Aorta (tissue), 5 donors: ENCODE data around the gene PDE4D. TPM values are rescaled to one million over a fixed set of nuclear protein-coding genes. Genes with fewer than 3 reads are reported as not detected.
A peak's percentile ranks its signal among the peaks of the same experiment; 100 is the strongest.

Experiments used
- ATAC-seq: fragments of 200-7000 bp; cut with Tn5 transposase; one replicate; pipeline ENCODE4 v1.9.1; 2022; ENCODE audit warnings: moderate library complexity; ENCODE audit not compliant: low FRiP score
- DNase-seq, 2 donors: peaks; one replicate each; pipeline ENCODE4 v3.0.0-alpha.2; 2020
- H3K27ac ChIP-seq, 2 donors: one replicate each; pipeline ENCODE4 v1.5.1; 2013; ENCODE audit warnings: low read length in 2 of 2, mild to moderate bottlenecking in 2 of 2, moderate library complexity in 2 of 2, control low read depth in 1 of 2, inconsistent platforms in 1 of 2, low read depth in 1 of 2
- H3K27me3 ChIP-seq, 2 donors: one replicate each; pipeline ENCODE4 v1.6.1; 2013; ENCODE audit warnings: control low read depth in 1 of 2, low read length in 1 of 2, mild to moderate bottlenecking in 1 of 2, moderate library complexity in 1 of 2; ENCODE audit not compliant: insufficient read depth in 2 of 2, control insufficient read depth in 1 of 2
- H3K36me3 ChIP-seq, 2 donors: one replicate each; pipeline ENCODE4 v1.6.1; 2013; ENCODE audit warnings: control low read depth in 1 of 2, low read length in 1 of 2, mild to moderate bottlenecking in 1 of 2; ENCODE audit not compliant: insufficient read depth in 2 of 2, control insufficient read depth in 1 of 2
- H3K4me1 ChIP-seq, 2 donors: one replicate each; pipeline ENCODE4 v1.6.1; 2013; ENCODE audit warnings: low read length in 2 of 2, control low read depth in 1 of 2, mild to moderate bottlenecking in 1 of 2, moderate library complexity in 1 of 2; ENCODE audit not compliant: insufficient read depth in 2 of 2, control insufficient read depth in 1 of 2
- H3K4me3 ChIP-seq, 2 donors: one replicate each; pipeline ENCODE4 v1.5.1; 2013; ENCODE audit warnings: low read length in 2 of 2, control low read depth in 1 of 2, mild to moderate bottlenecking in 1 of 2
- H3K9me3 ChIP-seq: one replicate; pipeline ENCODE4 v1.6.1; 2013; ENCODE audit warnings: mild to moderate bottlenecking, low read length; ENCODE audit not compliant: control insufficient read depth
- WGBS, 2 donors: extraction: QIAGEN DNeasy Blood & Tissue Kit; methylation state at CpG; one replicate each; pipeline ENCODE4 v1.1.7; 2013; 5-methylcytosine and 5-hydroxymethylcytosine counted together
- intact Hi-C, 2 donors: fragments of 100-400 bp; cut with DNase I; formaldehyde crosslinking; loops; one replicate each; pipeline versions ENCODE4 v1.14.2 to v1.15.0; 2022
- long read RNA-seq, 2 donors: library from polyadenylated mRNA; unstranded; transcript quantifications; one replicate each; pipeline ENCODE4 v2.0.0, GENCODE V29; 2020 to 2021
- polyA plus RNA-seq, 2 donors: library from polyadenylated mRNA; stranded (reverse); fragments of 200-250 nt; gene quantifications; one replicate each; pipeline ENCODE4 v1.2.3, GENCODE V29; 2013
- total RNA-seq, 2 donors: library from RNA; stranded (reverse); fragmentation: NEBNext Ultra II Directional; extraction: Animal tissue kit (Norgen Biotek cat#: 25700); gene quantifications; one replicate each; pipeline ENCODE4 v1.2.1, GENCODE V29; 2021
- donor health status: healthy with polysubstance abuse.
- donor health status: Bipolar disorder and iron deficiency.
- donor health status: DM: no; HTN: no; CAD: no.
- donor health status: DM: no; HTN: no; CAD: no.
- donor health status: DM: yes; HTN: yes; CAD: no.

PDE4D gene
- 100 to 1,000 TPM in 1 of 2 donors, 10 to 100 TPM in 1; 60.0 to 112 TPM for total RNA-seq
- polyA plus RNA-seq, result 1 to 10 TPM; 2.4 to 6.6 TPM
- long read RNA-seq, donor 1, partial matches to known transcripts, result 3 of 204 reads
- long read RNA-seq, donor 1, other reads (novel, unspliced or antisense), result 199 of 204 reads
- long read RNA-seq, donor 2, partial matches to known transcripts, result 3 of 103 reads
- long read RNA-seq, donor 2, other reads (novel, unspliced or antisense), result 100 of 103 reads

DNA sequence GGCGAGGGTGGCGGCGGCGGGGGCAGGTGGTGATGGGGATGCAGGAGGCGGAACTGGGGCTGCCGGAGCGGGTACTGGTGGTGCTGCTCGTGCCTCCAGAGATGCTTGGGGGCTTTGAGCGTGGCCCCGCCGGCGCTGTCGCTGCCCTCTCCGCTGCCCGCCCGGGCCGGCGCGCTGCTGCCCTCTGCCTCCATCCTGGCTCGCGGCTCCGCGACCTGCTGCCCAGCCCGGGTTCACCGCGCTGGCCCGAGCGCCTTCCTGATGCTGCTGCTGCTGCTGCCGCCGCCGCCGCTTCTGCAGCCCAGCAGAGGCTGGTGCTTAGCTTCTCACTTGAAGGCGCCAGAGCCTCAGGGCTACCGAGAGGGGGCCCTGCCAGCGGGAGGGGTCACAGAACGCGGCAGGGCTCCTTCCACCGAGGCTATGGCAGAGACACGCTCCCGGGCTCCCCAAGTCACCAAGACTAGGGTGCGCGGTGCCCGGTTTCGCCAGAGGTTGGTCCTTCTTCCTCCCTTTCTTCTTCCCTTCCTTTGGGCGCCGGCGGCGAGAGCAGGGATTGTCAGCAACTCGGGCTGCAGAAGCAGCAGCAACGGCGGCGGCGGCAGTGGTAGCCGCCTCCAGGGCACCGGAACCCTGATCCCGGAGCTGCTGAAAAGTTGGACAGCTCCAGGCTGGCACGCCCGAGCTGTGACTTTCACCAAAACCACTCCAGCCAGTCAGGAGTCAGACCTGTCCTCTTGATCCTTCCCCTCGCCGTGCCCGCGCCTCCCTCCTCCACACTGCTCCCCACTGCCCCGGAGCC is at the start of gene PDE4D:
PDE4D (minus strand) TSS at position 298 of the 799 bp plus-strand sequence.
- no peaks in the 10 kb centered on the region for H3K36me3 ChIP-seq
- DNase-seq, result peak; percentile 73 to 93
- H3K27me3 ChIP-seq, result no peaks in the 10 kb centered on the region

DNA sequence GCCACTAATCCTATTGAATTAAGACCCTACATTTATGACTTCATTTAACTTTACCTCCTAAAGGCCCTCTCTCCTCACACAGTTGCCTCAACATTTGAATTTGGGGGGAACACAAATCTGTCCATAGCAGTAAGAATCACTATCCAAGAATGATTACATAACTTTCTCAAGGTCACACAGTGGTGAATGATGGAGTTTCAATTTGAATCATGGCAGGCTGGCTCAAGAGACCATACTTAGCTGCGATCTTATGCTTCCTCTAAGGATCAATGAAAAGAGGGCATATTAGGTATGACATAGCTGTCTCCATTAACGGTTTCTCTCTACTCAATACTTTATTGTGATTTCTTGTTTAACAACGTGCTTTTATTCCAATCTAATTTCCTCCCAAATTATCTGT is 44.1 kb upstream of the PDE4D start:
- Histone ChIP-seq H3K27ac (no peak overlapping the region), H3K9me3 (no peaks in the 10 kb centered on the region), H3K36me3 (no peaks in the 10 kb centered on the region), H3K27me3 (no peaks in the 10 kb centered on the region), H3K4me3 (no peak overlapping the region), H3K4me1 (peaks cover 0 to 2% of the 10 kb centered on the region in 2 donors)
- DNase-seq, result no peak
- intact Hi-C loops, result no loop called here
- WGBS, 2 donors, result 76 to 91% methylated on average over 3 of the region's 3 CpGs
- no peak for ATAC-seq

More for the DNA sequence above, at the start of gene PDE4D:
- 1% methylated on average over 43 to 63 of the region's 63 CpGs for WGBS, 2 donors
- peak; percentile 81 for ATAC-seq
- Histone ChIP-seq H3K9me3 (no peaks in the 10 kb centered on the region), H3K27ac (no peak within 1 kb of the TSS), H3K4me3 (peak within 1 kb of the TSS; percentile 0 to 28), H3K4me1 (no peaks in the 10 kb centered on the region)
- intact Hi-C loops, result no loop called here

DNA sequence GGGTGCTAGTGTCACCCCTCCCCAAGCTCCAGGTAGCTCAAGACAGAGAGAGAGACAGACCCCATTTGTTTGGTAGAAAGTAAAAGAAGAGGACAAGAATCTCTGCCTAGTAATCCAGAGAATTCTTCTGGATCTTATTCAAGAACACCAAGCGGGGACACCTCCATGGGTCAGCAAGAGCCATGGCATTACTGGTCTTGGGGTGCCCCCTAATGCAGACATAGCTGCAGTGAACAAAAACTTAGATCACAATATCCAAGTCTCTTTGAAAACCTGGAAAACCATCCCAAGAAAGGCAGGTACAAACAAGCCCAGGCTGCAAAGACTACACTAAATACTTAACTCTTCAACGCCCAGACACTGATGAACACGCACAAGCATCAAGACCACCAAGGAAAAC is 29.9 kb upstream of the PDE4D start:
- no peak overlapping the region for H3K27ac ChIP-seq
- DNase-seq (no peak), ATAC-seq (no peak)
- no peak overlapping the region for H3K4me3 ChIP-seq
- intact Hi-C loops, result no loop called here
- no peaks in the 10 kb centered on the region for H3K27me3 ChIP-seq
- H3K9me3 ChIP-seq, result no peaks in the 10 kb centered on the region
- WGBS, 2 donors, result 91 to 94% methylated on average over 3 of the region's 3 CpGs
- no peaks in the 10 kb centered on the region for H3K4me1 ChIP-seq
- no peaks in the 10 kb centered on the region for H3K36me3 ChIP-seq

DNA sequence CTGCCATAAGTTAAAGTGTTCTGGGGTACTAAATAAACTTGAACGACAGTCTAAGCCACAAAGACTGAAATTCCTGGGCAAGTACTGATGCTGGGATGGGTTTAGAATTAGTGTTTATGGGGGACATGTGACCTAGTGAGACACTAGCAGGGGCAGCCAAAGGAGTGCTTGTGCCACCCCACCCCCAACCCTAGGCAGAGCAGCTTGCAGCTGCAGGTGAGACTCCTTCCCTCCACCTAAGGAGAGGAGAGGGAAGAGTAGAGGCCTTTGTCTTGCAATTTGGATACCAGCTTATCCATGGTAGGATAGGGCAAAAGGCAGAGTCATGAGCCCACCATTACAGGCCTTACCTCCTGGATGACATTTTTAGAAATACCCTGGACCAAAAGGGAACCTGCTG is 28.7 kb upstream of the PDE4D start:
- H3K4me1 ChIP-seq, result no peaks in the 10 kb centered on the region
- H3K36me3 ChIP-seq, result no peaks in the 10 kb centered on the region
- H3K9me3 ChIP-seq, result no peaks in the 10 kb centered on the region
- H3K27ac ChIP-seq, result no peak overlapping the region
- no peak overlapping the region for H3K4me3 ChIP-seq
- intact Hi-C loops, result no loop called here
- DNase-seq (no peak), ATAC-seq (no peak)
- H3K27me3 ChIP-seq, result no peaks in the 10 kb centered on the region
- WGBS, 2 donors, result 40 to 50% methylated on average over 1 of the region's 1 CpG

DNA sequence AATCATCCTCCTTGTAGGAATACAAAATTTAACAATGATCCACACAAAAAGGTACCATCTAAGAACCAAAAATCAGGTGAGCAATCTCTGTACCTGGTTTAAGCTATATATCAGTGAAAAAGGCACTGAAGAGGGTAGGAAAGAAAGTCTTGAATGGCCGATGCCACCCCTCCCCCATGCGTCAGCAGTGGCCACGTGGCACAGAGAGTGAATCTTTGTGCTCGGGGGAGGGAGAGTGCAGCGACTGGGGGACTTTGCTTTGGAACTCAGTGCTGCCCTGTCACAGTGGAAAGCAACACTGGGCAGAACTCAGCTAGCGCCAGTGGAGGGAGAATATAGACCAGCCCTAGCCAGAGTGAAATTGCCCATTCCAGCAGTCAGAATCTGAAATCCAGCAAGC is 28.3 kb upstream of the PDE4D start:
- DNase-seq, result no peak
- intact Hi-C loops, result no loop called here
- no peaks in the 10 kb centered on the region for H3K4me1 ChIP-seq
- no peak overlapping the region for H3K27ac ChIP-seq
- no peak for ATAC-seq
- H3K9me3 ChIP-seq, result no peaks in the 10 kb centered on the region
- WGBS, 2 donors, result 77 to 78% methylated on average over 6 of the region's 6 CpGs
- no peaks in the 10 kb centered on the region for H3K36me3 ChIP-seq
- no peaks in the 10 kb centered on the region for H3K27me3 ChIP-seq
- H3K4me3 ChIP-seq, result no peak overlapping the region

DNA sequence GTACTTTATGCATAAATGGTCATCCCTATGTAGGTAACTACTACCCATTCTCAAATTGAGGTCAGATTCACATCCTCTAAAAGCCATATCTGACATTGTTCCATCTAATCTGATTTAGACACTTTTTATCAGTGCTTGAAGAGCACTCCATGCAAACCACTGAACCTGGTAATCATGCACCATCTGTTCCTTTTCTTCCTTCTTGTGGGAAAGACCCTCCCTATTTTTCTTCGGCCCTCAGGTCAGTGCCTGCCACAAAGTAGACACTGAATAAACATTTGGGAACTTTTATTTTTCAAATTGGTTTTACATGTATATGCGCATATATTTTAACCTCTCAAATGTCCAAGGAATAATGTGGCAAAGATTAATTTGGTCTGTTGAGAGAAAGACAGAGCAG is 26.0 kb upstream of the PDE4D start:
- intact Hi-C loops, result no loop called here
- no peaks in the 10 kb centered on the region for H3K27me3 ChIP-seq
- whole genome bisulfite sequencing, 2 donors, result 84 to 88% methylated on average over 2 of the region's 2 CpGs
- H3K27ac ChIP-seq, result no peak overlapping the region
- ATAC-seq, result no peak
- H3K9me3 ChIP-seq, result no peaks in the 10 kb centered on the region
- H3K4me3 ChIP-seq, result no peak overlapping the region
- H3K36me3 ChIP-seq, result no peaks in the 10 kb centered on the region
- H3K4me1 ChIP-seq, result no peaks in the 10 kb centered on the region
- DNase-seq, result no peak

DNA sequence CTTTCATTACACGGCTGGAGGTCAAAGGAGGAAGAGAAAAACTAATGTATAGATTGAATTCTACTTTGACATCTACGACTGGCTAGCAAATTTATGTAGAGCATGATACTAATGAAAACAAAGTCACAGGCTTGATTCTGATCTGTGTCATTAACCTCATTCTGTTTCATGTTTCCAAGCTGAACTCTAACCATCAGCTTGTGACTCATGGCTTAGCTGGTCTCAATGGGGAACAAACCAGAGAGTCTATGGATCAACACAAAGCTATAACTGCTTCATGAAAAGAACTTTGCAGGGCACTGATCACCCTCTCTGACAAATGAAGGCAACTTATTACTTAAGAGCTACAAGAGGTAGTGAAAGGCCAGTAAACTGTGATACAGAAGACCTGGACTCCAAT is 23.6 kb upstream of the PDE4D start:
- H3K36me3 ChIP-seq, result no peaks in the 10 kb centered on the region

DNA sequence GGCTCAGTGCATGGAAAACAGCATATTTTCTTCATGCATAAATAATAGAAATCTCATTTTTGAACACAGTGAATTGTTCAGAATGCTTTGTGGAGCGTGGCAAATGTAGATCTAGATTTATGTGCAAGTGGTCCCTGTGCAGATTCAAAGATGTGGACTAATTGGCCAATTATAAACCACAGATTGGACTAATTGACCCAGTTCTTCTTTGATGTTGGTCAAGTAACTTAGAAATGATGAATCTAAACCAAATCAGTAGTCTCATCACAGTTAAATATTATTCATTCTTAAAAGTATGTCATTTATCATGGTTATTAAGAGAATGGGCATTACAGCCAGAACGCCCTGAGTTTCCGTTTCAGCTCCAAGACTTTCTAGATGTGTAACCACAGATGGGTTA is 11.7 kb upstream of the PDE4D start:
- DNase-seq (no peak), ATAC-seq (no peak)
- intact Hi-C loops, result no loop called here
- no peak overlapping the region for H3K27ac ChIP-seq
- 82 to 84% methylated on average over 3 of the region's 3 CpGs for WGBS, 2 donors
- no peaks in the 10 kb centered on the region for H3K9me3 ChIP-seq
- H3K4me3 ChIP-seq, result no peak overlapping the region
- no peaks in the 10 kb centered on the region for H3K36me3 ChIP-seq
- H3K27me3 ChIP-seq, result no peaks in the 10 kb centered on the region
- H3K4me1 ChIP-seq, result no peaks in the 10 kb centered on the region

More for the DNA sequence above, 23.6 kb upstream of the PDE4D start:
- Histone ChIP-seq H3K9me3 (no peaks in the 10 kb centered on the region), H3K27me3 (no peaks in the 10 kb centered on the region), H3K4me3 (no peak overlapping the region), H3K4me1 (no peaks in the 10 kb centered on the region), H3K27ac (no peak overlapping the region)
- 75 to 83% methylated on average over 2 of the region's 2 CpGs for WGBS, 2 donors
- DNase-seq (no peak), ATAC-seq (no peak)
- intact Hi-C loops, result no loop called here

DNA sequence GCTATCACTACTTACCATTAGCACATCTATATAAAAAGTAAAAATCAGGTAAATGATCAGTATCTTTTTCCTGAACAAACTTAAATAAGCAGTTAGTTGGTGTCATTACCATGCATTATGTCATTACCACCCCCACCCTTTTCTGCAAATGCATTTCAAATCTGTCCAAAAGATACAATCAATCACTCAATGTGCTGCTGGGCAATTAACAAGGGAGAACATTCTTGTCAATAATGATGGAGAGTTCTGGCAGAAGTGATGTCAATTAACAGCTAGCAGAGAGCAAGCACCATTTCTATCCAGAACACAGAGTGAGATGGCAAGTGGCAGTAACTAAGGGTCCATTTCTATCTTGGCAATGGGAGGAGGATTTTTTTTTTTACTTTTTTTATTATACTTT is 3.5 kb upstream of the PDE4D start:
- intact Hi-C loops, result no loop called here

More for the DNA sequence above, 3.5 kb upstream of the PDE4D start:
- no peak overlapping the region for H3K4me3 ChIP-seq
- no peaks in the 10 kb centered on the region for H3K9me3 ChIP-seq
- no peaks in the 10 kb centered on the region for H3K27me3 ChIP-seq
- no peak for ATAC-seq
- no peak overlapping the region for H3K27ac ChIP-seq
- no peaks in the 10 kb centered on the region for H3K36me3 ChIP-seq
- no peak for DNase-seq
- H3K4me1 ChIP-seq, result no peaks in the 10 kb centered on the region
